Measurements from ENCODE around the gene LRRN2. TPM values are rescaled to one million over a fixed set of nuclear protein-coding genes. Genes with fewer than 3 reads are reported as not detected.

Gene LRRN2
- total and polyA plus RNA-seq, 2 experiments from 2014 or later, result 7.0 to 27.9 TPM

- Histone ChIP-seq H3K27ac (no peak overlapping the region), H4K20me1 (ENCODE audit: insufficient read depth, poor library complexity, severe bottlenecking) (no peaks in the 10 kb centered on the region), H3K36me3 (replicated peaks; ENCODE audit: insufficient read depth, low read depth) (no peaks in the 10 kb centered on the region), H3K27me3 (no peaks in the 10 kb centered on the region), H3K9me3 (ENCODE audit: low read depth) (no peaks in the 10 kb centered on the region), H3K4me3 (no peak overlapping the region), H2AFZ (no peak overlapping the region), H3K4me1 (ENCODE audit: insufficient read depth) (no peaks in the 10 kb centered on the region), H3K4me2 (no peak overlapping the region), H3K79me2 (no peaks in the 10 kb centered on the region), H3K9me2 (replicated peaks; ENCODE audit: insufficient read depth) (no peaks in the 10 kb centered on the region)
- DNase-seq (ENCODE audit: low spot score), result no peak
- 79% methylated on average over 11 of the region's 11 CpGs for WGBS (ENCODE audit: low lambda C conversion rate, missing lambda C conversion rate)
- TF ChIP-seq EZH2phosphoT487 (IDR thresholded peaks at IDR 0.05; ENCODE audit: low read depth, severe bottlenecking, unreplicated experiment) (no peak), CTCF (IDR thresholded peaks at IDR 0.05; ENCODE audit: poor library complexity) (no peak), EZH2 (IDR thresholded peaks at IDR 0.05; ENCODE audit: borderline replicate concordance) (no peak)
These were observed 100.7 kb downstream of the LRRN2 start for GRCh38 chr1:204584699-204585372.

- H4K20me1 ChIP-seq (ENCODE audit: insufficient read depth, poor library complexity, severe bottlenecking), result no peaks in the 10 kb centered on the region
- H2AFZ ChIP-seq, result no peak overlapping the region
- DNase-seq (ENCODE audit: low spot score), result no peak
- no peak overlapping the region for H3K27ac ChIP-seq
- H3K4me2 ChIP-seq, result no peak overlapping the region
- no peak overlapping the region for H3K4me3 ChIP-seq
- 96% methylated on average over 4 of the region's 4 CpGs for WGBS (ENCODE audit: low lambda C conversion rate, missing lambda C conversion rate)
- no peaks in the 10 kb centered on the region for H3K9me2 ChIP-seq (replicated peaks; ENCODE audit: insufficient read depth)
- no peaks in the 10 kb centered on the region for H3K27me3 ChIP-seq
- no peaks in the 10 kb centered on the region for H3K36me3 ChIP-seq (replicated peaks; ENCODE audit: insufficient read depth, low read depth)
- no peaks in the 10 kb centered on the region for H3K79me2 ChIP-seq
- H3K4me1 ChIP-seq (ENCODE audit: insufficient read depth), result no peaks in the 10 kb centered on the region
- TF ChIP-seq EZH2phosphoT487 (IDR thresholded peaks at IDR 0.05; ENCODE audit: low read depth, severe bottlenecking, unreplicated experiment) (no peak), CTCF (IDR thresholded peaks at IDR 0.05; ENCODE audit: poor library complexity) (no peak), EZH2 (IDR thresholded peaks at IDR 0.05; ENCODE audit: borderline replicate concordance) (no peak)
- H3K9me3 ChIP-seq (ENCODE audit: low read depth), result no peaks in the 10 kb centered on the region
These were observed 101.5 kb downstream of the LRRN2 start for GRCh38 chr1:204583909-204584632.

GRCh38 chr1:204581759-204582158 is 103.8 kb downstream of the LRRN2 start:
- WGBS (ENCODE audit: low lambda C conversion rate, missing lambda C conversion rate), result 90% methylated on average over 3 of the region's 3 CpGs
- H3K36me3 ChIP-seq (replicated peaks; ENCODE audit: insufficient read depth, low read depth), result no peaks in the 10 kb centered on the region
- no peaks in the 10 kb centered on the region for H3K79me2 ChIP-seq
- no peak overlapping the region for H3K27ac ChIP-seq
- H4K20me1 ChIP-seq (ENCODE audit: insufficient read depth, poor library complexity, severe bottlenecking), result no peaks in the 10 kb centered on the region
- no peak overlapping the region for H2AFZ ChIP-seq
- H3K4me1 ChIP-seq (ENCODE audit: insufficient read depth), result peaks cover 8% of the 10 kb centered on the region
- no peaks in the 10 kb centered on the region for H3K9me3 ChIP-seq (ENCODE audit: low read depth)
- DNase-seq (ENCODE audit: low spot score), result no peak
- H3K9me2 ChIP-seq (replicated peaks; ENCODE audit: insufficient read depth), result no peaks in the 10 kb centered on the region
- H3K4me3 ChIP-seq, result no peak overlapping the region
- no peaks in the 10 kb centered on the region for H3K27me3 ChIP-seq
- TF ChIP-seq EZH2phosphoT487 (IDR thresholded peaks at IDR 0.05; ENCODE audit: low read depth, severe bottlenecking, unreplicated experiment) (no peak), CTCF (IDR thresholded peaks at IDR 0.05; ENCODE audit: poor library complexity) (no peak), EZH2 (IDR thresholded peaks at IDR 0.05; ENCODE audit: borderline replicate concordance) (no peak)
- H3K4me2 ChIP-seq, result no peak overlapping the region
